GM12891 (cell line): ENCODE measurements around the gene SNX1.

Source experiments
- POLR2A ChIP-seq: IDR thresholded peaks from 2 replicates; pipeline ENCODE4 v1.6.1; 2011; ENCODE audit warnings: low read depth, low read length, control low read depth
- POLR2AphosphoS5 ChIP-seq: IDR thresholded peaks from 2 replicates; pipeline ENCODE4 v1.6.1; 2011; ENCODE audit warnings: low read depth, low read length, control low read depth
- TAF1 ChIP-seq: IDR thresholded peaks from 2 replicates; pipeline ENCODE4 v1.6.1; 2011; ENCODE audit warnings: low read depth, low read length, control low read depth

DNA sequence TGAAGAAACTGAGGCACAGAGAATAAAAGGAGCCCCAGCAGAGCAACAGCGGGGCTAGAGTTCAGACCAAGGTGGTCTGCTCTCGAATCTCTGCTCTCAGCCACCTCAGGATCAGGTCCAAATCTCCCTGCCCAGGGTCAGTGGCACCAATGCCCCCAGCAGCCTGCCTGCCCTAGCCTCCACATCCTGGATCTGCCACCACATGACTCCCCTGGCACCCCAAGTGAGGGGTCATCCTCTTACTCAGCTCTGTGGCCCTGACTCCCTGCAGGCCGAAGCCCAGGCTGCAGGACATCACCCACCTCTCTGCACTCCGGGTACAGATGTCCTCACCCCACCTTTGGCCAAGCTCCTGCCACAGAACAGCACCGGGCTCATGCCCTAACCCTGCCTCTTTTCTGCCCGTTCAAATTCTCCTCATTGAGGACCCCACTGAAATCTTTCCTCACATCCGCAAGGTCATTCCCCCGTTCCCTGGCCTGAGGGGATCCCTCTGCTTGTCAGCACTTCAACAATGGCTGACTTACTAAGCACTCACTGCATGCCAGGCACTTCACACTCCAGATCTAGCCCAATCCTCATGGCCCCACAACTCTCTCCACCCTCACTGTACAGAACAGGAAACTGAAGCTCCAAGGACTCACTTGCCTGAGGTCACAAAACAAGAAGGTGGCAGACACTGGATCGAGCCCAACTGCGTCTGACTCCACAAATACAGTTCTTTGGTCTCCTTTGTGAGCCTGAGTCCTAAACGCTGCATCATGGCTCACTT is 62.8 kb downstream of the SNX1 start:
- 0 out of 2 replicates have a peak, but pooled peaks have one; percentile 17 for TF ChIP-seq POLR2A
- peak; percentile 37 for TF ChIP-seq POLR2AphosphoS5
- TF ChIP-seq TAF1 = no peak
